ENCODE results near the gene CNTN4.
"Not testable (repeated sequence)": the region's sequence is repeated elsewhere in the genome, so short reads cannot be mapped to it uniquely, and the experiment has no call there.

Gene CNTN4

DNA sequence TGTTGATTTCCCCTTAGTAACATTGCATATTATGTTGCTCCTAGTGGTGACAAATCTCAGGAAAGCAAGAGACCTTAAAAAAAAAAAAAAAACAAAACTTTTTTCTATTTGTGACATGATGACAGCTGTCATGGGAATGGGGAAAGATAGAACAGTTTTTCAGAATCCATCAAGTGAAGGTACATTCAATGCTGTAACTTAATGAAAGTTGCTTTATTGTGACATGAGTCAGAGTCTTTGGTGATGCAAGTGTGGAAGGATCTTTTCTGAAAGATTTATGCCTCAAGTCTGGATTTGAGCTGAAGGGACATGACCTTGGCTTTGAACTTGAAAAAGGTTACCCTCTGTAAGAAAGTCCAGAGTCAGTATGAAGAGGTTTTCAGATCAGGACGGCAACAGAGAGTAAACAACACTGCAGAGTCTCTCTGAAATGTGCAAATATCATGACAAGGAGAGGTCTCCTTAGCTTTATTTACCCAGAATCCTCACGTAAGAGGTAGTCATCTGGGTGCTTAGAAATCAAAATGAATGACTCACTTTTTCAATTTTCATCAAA lies 424.7 kb downstream of the CNTN4 start:
- no peaks in the 10 kb centered on the region for H3K9me3 ChIP-seq (ENCODE audit: control insufficient read depth, low read length)
- no peaks in the 10 kb centered on the region for H3K27me3 ChIP-seq (replicated peaks; ENCODE audit: control insufficient read depth, insufficient read depth, low read length)
- H3K36me3 ChIP-seq (ENCODE audit: control insufficient read depth, insufficient read depth, low read length, severe bottlenecking), result no peaks in the 10 kb centered on the region
- H3K4me1 ChIP-seq (ENCODE audit: control insufficient read depth, insufficient read depth, low read length), result no peaks in the 10 kb centered on the region
- H3K4me3 ChIP-seq (ENCODE audit: low read length), result no peak overlapping the region
- DNase-seq (ENCODE audit: low read depth), result no peak
- H3K9ac ChIP-seq (ENCODE audit: low read length), result no peak overlapping the region

DNA sequence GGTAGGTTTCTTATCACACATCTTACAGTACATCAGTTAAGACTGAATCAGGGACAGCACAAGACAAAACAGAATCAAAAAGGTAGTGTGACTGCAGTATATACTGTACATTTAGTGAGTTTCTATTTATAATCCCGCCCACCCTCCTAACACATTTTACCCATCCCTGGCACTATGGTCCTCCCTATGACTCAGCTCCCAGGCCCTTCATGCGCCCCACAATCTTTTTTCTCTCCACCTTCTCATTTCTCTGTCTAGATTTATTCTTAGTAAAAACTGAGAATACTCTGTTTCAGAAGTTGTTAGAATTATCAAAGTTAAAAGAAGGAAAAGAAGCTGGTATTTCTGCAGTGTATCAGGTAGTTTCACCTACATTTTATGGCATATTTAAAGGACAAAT lies 427.3 kb downstream of the CNTN4 start:
- Histone ChIP-seq H3K36me3 (ENCODE audit: control insufficient read depth, insufficient read depth, low read length, severe bottlenecking) (no peaks in the 10 kb centered on the region), H3K9me3 (ENCODE audit: control insufficient read depth, low read length) (no peaks in the 10 kb centered on the region), H3K27me3 (replicated peaks; ENCODE audit: control insufficient read depth, insufficient read depth, low read length) (no peaks in the 10 kb centered on the region), H3K4me1 (ENCODE audit: control insufficient read depth, insufficient read depth, low read length) (no peaks in the 10 kb centered on the region), H3K9ac (ENCODE audit: low read length) (no peak overlapping the region), H3K4me3 (ENCODE audit: low read length) (no peak overlapping the region)
- DNase-seq (ENCODE audit: low read depth), result no peak

DNA sequence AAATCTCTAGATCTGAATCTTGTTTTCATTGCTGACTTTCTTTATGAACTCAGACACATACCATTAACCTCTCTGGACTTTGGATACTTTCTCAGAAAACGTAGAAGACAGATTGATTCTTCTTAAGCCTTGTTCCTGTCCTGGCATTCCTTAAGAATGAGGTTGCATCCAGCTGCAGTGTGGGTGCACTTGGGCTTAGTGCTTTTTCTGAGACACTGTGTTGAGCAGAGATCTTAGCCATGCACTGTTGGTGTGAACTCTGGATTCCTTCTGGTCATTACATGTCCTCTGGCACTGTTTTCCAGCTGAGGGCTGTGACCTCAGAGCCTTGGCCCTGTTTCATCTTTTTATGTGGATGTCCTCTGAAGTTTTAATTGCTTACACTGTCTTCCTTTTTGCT lies 428.3 kb downstream of the CNTN4 start:
- Histone ChIP-seq H3K36me3 (ENCODE audit: control insufficient read depth, insufficient read depth, low read length, severe bottlenecking) (no peaks in the 10 kb centered on the region), H3K27me3 (replicated peaks; ENCODE audit: control insufficient read depth, insufficient read depth, low read length) (no peaks in the 10 kb centered on the region), H3K4me1 (ENCODE audit: control insufficient read depth, insufficient read depth, low read length) (no peaks in the 10 kb centered on the region), H3K9me3 (ENCODE audit: control insufficient read depth, low read length) (no peaks in the 10 kb centered on the region), H3K9ac (ENCODE audit: low read length) (no peak overlapping the region), H3K4me3 (ENCODE audit: low read length) (no peak overlapping the region)
- no peak for DNase-seq (ENCODE audit: low read depth)

DNA sequence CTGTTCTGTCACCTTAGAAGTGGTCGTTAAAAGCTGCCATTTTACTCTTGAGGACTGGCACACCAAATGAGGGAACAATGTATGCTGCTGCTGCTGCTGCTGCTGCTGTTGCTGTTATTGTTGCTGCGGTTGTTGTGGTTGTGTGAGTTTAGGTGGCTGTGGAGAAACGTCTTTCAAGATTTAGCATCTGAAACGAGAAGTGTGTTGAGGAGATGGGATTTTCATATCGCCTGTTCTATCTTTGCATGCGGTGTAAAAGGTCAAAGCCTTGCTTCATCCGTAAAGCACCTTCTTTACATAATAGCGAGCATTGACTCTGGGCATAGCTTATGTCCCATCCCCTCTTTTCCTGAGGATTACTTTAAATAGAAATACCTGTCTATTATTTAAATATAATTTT lies 428.7 kb downstream of the CNTN4 start:
- H3K27me3 ChIP-seq (replicated peaks; ENCODE audit: control insufficient read depth, insufficient read depth, low read length); DNase-seq (ENCODE audit: low read depth); H3K36me3 ChIP-seq (ENCODE audit: control insufficient read depth, insufficient read depth, low read length, severe bottlenecking); H3K4me3 ChIP-seq (ENCODE audit: low read length); H3K9me3 ChIP-seq (ENCODE audit: control insufficient read depth, low read length); H3K4me1 ChIP-seq (ENCODE audit: control insufficient read depth, insufficient read depth, low read length); H3K9ac ChIP-seq (ENCODE audit: low read length): not testable (repeated sequence)

- not testable (repeated sequence) for H3K9me3 ChIP-seq (ENCODE audit: control insufficient read depth, low read length); H3K9ac ChIP-seq (ENCODE audit: low read length); H3K4me1 ChIP-seq (ENCODE audit: control insufficient read depth, insufficient read depth, low read length); H3K27me3 ChIP-seq (replicated peaks; ENCODE audit: control insufficient read depth, insufficient read depth, low read length); H3K36me3 ChIP-seq (ENCODE audit: control insufficient read depth, insufficient read depth, low read length, severe bottlenecking); DNase-seq (ENCODE audit: low read depth); H3K4me3 ChIP-seq (ENCODE audit: low read length)
These were observed 436.1 kb downstream of the CNTN4 start for GRCh38 chr3:2534767-2535166.

GRCh38 chr3:2535206-2535605 lies 436.5 kb downstream of the CNTN4 start:
- Histone ChIP-seq H3K36me3 (ENCODE audit: control insufficient read depth, insufficient read depth, low read length, severe bottlenecking) (no peaks in the 10 kb centered on the region), H3K4me1 (ENCODE audit: control insufficient read depth, insufficient read depth, low read length) (no peaks in the 10 kb centered on the region), H3K27me3 (replicated peaks; ENCODE audit: control insufficient read depth, insufficient read depth, low read length) (no peaks in the 10 kb centered on the region), H3K9ac (ENCODE audit: low read length) (no peak overlapping the region), H3K4me3 (ENCODE audit: low read length) (no peak overlapping the region), H3K9me3 (ENCODE audit: control insufficient read depth, low read length) (no peaks in the 10 kb centered on the region)
- no peak for DNase-seq (ENCODE audit: low read depth)

DNA sequence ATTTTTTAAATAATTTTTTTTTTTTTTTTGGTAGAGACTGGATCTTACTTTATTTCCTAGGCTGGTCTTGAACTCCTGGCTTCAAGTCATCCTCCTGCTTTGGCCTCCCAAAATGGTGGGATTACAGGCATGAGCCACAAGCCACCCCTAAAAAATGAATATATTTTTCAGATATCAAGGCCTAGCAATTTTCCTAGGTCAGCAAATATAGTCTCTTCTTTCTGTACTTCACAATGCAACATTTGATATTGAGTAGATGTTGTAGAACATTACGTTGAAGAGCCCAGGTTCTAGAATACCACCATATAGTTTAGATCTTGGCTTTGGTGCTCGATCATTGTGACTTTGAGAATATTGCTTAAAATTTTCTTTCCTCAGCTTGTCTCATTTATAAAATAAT lies 437.9 kb downstream of the CNTN4 start:
- Histone ChIP-seq H3K9ac (ENCODE audit: low read length) (no peak overlapping the region), H3K4me3 (ENCODE audit: low read length) (no peak overlapping the region), H3K4me1 (ENCODE audit: control insufficient read depth, insufficient read depth, low read length) (no peaks in the 10 kb centered on the region), H3K9me3 (ENCODE audit: control insufficient read depth, low read length) (no peaks in the 10 kb centered on the region), H3K36me3 (ENCODE audit: control insufficient read depth, insufficient read depth, low read length, severe bottlenecking) (no peaks in the 10 kb centered on the region), H3K27me3 (replicated peaks; ENCODE audit: control insufficient read depth, insufficient read depth, low read length) (no peaks in the 10 kb centered on the region)
- no peak for DNase-seq (ENCODE audit: low read depth)

GRCh38 chr3:2540115-2540514 lies 441.4 kb downstream of the CNTN4 start:
- H3K4me1 ChIP-seq (ENCODE audit: control insufficient read depth, insufficient read depth, low read length), result no peaks in the 10 kb centered on the region
- H3K4me3 ChIP-seq (ENCODE audit: low read length), result no peak overlapping the region
- H3K9ac ChIP-seq (ENCODE audit: low read length), result no peak overlapping the region
- no peaks in the 10 kb centered on the region for H3K9me3 ChIP-seq (ENCODE audit: control insufficient read depth, low read length)
- H3K27me3 ChIP-seq (replicated peaks; ENCODE audit: control insufficient read depth, insufficient read depth, low read length), result no peaks in the 10 kb centered on the region
- no peaks in the 10 kb centered on the region for H3K36me3 ChIP-seq (ENCODE audit: control insufficient read depth, insufficient read depth, low read length, severe bottlenecking)
- no peak for DNase-seq (ENCODE audit: low read depth)

DNA sequence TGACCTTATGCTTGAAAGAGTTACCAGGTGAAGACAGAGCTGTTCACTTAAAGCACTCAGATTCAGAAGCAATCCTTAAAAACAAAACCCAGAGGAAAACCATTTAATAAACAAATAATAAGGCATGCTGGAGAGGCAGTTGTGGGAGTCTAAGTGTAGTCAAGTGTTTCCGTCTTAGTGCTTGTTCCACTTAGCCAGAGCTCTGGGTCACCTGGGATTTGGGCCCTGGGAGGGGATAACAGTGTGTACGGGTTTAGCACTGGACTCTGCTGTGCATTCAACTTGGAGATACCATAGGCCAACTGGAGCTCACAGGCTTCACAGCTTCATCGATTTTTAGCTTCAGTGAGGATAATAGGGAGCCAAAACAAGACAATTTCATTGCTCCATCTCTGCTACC lies 444.6 kb downstream of the CNTN4 start:
- Histone ChIP-seq H3K9ac (ENCODE audit: low read length) (no peak overlapping the region), H3K4me1 (ENCODE audit: control insufficient read depth, insufficient read depth, low read length) (no peaks in the 10 kb centered on the region), H3K36me3 (ENCODE audit: control insufficient read depth, insufficient read depth, low read length, severe bottlenecking) (no peaks in the 10 kb centered on the region), H3K27me3 (replicated peaks; ENCODE audit: control insufficient read depth, insufficient read depth, low read length) (no peaks in the 10 kb centered on the region), H3K9me3 (ENCODE audit: control insufficient read depth, low read length) (peaks cover 5% of the 10 kb centered on the region), H3K4me3 (ENCODE audit: low read length) (no peak overlapping the region)
- DNase-seq (ENCODE audit: low read depth), result no peak

DNA sequence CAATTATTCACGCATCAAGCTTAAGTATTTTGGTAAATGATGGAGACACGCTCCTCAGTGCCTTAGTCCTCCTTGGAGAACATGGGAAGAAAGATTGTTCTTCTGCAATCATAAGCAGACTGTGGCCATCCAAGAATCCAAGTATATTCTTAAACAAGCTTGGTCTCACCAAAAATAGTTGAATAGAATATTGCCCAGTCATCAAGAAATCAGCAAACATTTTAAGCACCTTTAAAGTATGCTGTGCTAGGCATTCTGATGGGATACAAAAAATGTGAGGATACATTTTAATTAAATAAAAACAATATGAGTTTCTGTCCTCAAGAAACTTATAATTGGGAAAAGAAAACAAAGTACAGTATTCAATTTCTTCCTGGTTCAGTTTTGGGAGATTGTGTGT lies 445.5 kb downstream of the CNTN4 start:
- no peak for DNase-seq (ENCODE audit: low read depth)
- H3K4me3 ChIP-seq (ENCODE audit: low read length), result no peak overlapping the region
- H3K27me3 ChIP-seq (replicated peaks; ENCODE audit: control insufficient read depth, insufficient read depth, low read length), result no peaks in the 10 kb centered on the region
- no peaks in the 10 kb centered on the region for H3K4me1 ChIP-seq (ENCODE audit: control insufficient read depth, insufficient read depth, low read length)
- no peaks in the 10 kb centered on the region for H3K36me3 ChIP-seq (ENCODE audit: control insufficient read depth, insufficient read depth, low read length, severe bottlenecking)
- H3K9me3 ChIP-seq (ENCODE audit: control insufficient read depth, low read length), result peaks cover 5% of the 10 kb centered on the region
- H3K9ac ChIP-seq (ENCODE audit: low read length), result no peak overlapping the region

DNA sequence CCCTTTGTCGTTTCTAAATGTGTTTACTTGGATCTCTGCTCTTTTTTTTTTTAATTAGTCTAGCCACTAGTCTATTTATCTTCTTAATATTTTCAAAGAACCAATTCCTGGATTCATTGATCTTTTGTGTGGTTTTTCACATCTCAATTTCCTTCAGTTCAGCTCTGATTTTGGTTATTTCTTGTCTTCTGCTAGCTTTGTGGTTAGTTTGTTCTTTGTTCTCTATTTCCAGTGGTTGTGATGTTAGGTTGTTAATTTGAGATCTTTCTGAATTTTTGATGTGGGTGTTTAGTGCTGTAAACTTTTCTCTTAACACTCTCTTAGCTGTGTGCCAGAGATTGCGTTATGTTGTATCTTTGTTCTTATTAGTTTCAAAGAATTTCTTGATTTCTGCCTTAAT lies 446.1 kb downstream of the CNTN4 start:
- no peaks in the 10 kb centered on the region for H3K36me3 ChIP-seq (ENCODE audit: control insufficient read depth, insufficient read depth, low read length, severe bottlenecking)
- H3K9me3 ChIP-seq (ENCODE audit: control insufficient read depth, low read length), result peaks cover 5% of the 10 kb centered on the region
- no peaks in the 10 kb centered on the region for H3K4me1 ChIP-seq (ENCODE audit: control insufficient read depth, insufficient read depth, low read length)
- DNase-seq (ENCODE audit: low read depth), result no peak
- no peaks in the 10 kb centered on the region for H3K27me3 ChIP-seq (replicated peaks; ENCODE audit: control insufficient read depth, insufficient read depth, low read length)
- no peak overlapping the region for H3K4me3 ChIP-seq (ENCODE audit: low read length)
- H3K9ac ChIP-seq (ENCODE audit: low read length), result no peak overlapping the region

- no peak overlapping the region for H3K4me3 ChIP-seq (ENCODE audit: low read length)
- H3K27me3 ChIP-seq (replicated peaks; ENCODE audit: control insufficient read depth, insufficient read depth, low read length), result no peaks in the 10 kb centered on the region
- peaks cover 5% of the 10 kb centered on the region for H3K9me3 ChIP-seq (ENCODE audit: control insufficient read depth, low read length)
- no peak for DNase-seq (ENCODE audit: low read depth)
- no peak overlapping the region for H3K9ac ChIP-seq (ENCODE audit: low read length)
- no peaks in the 10 kb centered on the region for H3K36me3 ChIP-seq (ENCODE audit: control insufficient read depth, insufficient read depth, low read length, severe bottlenecking)
- no peaks in the 10 kb centered on the region for H3K4me1 ChIP-seq (ENCODE audit: control insufficient read depth, insufficient read depth, low read length)
These were observed 448.4 kb downstream of the CNTN4 start for GRCh38 chr3:2547049-2547448.
